Activated T-cell treated with anti-CD3 and anti-CD28 coated beads, Interleukin-2, amount 50 U/mL, for 24 hours (primary cell): ENCODE measurements around the gene LCORL.
A peak's percentile ranks its signal among the peaks of the same experiment; 100 is the strongest.
"Not testable (repeated sequence)": the region's sequence is repeated elsewhere in the genome, so short reads cannot be mapped to it uniquely, and the experiment has no call there.

Experiments
- DNase-seq: peaks from one replicate; pipeline ENCODE4 v3.0.0-alpha.2; 2020
- H3K27ac Mint-ChIP-seq: 2 replicates; pipeline ENCODE4 v1.8.0; 2020; ENCODE audit warnings: mild to moderate bottlenecking, mixed read lengths
- H3K27me3 Mint-ChIP-seq: 2 replicates; pipeline ENCODE4 v1.8.0; 2020; ENCODE audit warnings: mixed read lengths
- H3K36me3 Mint-ChIP-seq: 2 replicates; pipeline ENCODE4 v1.8.0; 2020; ENCODE audit warnings: low read depth, mixed read lengths
- H3K4me1 Mint-ChIP-seq: 2 replicates; pipeline ENCODE4 v1.8.0; 2020; ENCODE audit warnings: low read depth, mixed read lengths
- H3K4me3 Mint-ChIP-seq: 2 replicates; pipeline ENCODE4 v1.8.0; 2020; ENCODE audit warnings: mild to moderate bottlenecking, moderate library complexity, mixed read lengths
- H3K9me3 Mint-ChIP-seq: 2 replicates; pipeline ENCODE4 v1.8.0; 2020; ENCODE audit warnings: mixed read lengths

Gene LCORL

DNA sequence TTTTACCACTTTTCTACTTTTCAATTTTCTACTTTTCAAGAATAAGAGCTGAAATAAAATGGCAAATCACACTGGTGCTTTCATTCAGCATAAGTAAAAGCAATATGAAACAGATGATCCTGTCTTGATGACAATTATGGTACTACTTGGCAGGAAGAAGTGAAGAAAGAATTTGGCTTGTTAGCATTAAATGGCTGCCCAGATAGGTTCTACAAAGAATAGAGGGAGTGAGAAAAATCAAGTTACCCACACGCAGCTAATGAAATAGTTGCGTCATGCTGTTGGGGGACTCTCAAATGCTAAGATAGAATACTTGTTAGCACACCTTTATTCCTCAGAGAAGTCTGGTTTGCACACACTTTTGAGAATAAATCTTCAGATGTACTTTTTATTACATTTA, 12.5 kb upstream of the LCORL start:
- Mint-ChIP-seq H3K4me3 (no peak overlapping the region), H3K27me3 (peaks cover 53% of the 10 kb centered on the region), H3K4me1 (no peaks in the 10 kb centered on the region), H3K27ac (no peak overlapping the region), H3K9me3 (no peaks in the 10 kb centered on the region), H3K36me3 (no peaks in the 10 kb centered on the region)
- DNase-seq = no peak

DNA sequence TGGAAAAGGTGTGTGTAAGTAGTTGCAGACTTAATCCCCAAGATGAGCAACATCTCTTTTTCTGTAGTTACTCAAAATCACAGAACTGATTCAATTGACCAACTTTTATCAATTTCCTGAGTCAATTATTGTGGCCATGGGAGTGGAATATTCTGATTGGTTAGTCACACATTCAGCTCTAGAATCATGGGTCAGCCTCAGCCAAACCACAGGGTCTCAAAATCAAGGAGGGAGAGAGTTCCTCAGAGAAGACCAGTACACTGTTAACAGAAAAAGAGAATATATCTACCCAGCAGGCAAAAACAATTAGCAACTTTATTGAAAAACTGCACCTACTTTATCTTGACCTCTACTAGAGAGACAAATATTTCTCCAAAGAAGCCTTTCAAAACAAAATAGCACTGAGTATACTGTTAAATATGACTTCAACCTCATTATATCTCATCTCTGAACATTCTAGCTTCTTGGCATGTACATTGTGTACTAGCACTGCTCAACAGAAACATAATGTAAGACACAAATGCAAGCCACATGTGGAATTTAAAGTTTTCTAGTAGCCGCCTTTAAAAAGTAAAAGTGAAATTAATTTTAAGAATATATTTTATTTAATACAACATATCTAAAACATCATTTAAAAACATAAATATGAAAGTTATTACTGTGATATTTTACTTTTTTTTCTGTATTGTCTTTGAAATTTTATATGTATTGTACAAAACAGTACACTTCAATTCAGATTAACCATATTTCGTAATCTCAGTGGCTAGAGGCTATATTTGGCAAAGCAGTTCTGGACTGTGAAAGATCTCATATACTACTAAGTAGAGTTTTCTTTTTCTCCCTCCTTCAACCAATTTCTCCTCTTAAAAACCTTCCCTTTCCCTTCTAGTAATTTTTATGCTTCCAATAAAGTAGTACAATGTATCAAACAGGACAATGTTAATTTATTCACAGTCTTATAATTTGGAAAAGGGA, 11.8 kb upstream of the LCORL start:
- no peak overlapping the region for H3K27ac Mint-ChIP-seq
- DNase-seq = no peak
- H3K4me3 Mint-ChIP-seq = no peak overlapping the region
- no peaks in the 10 kb centered on the region for H3K4me1 Mint-ChIP-seq
- H3K36me3 Mint-ChIP-seq = no peaks in the 10 kb centered on the region
- H3K27me3 Mint-ChIP-seq = peaks cover 52% of the 10 kb centered on the region
- H3K9me3 Mint-ChIP-seq = no peaks in the 10 kb centered on the region

DNA sequence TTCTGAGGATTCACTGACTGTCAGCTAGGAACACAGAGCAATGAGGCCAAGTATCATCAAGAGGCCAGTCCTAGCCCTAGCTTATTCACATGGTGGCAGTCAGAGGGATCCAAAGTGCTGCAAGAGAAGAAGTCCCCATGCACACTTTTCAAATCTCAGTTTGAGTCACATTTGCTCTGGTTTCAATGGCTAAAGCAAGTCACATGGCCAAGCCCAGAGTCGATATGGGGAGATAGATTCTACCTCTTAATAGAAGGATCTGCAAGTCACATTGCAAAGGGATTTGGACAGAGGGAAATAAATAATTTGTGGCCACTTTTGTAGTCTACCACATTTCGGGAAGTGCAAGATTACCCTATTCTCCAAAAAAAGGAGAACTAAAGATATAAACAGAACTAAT, 3.7 kb upstream of the LCORL start:
- peaks cover 50% of the 10 kb centered on the region for H3K27me3 Mint-ChIP-seq
- H3K4me3 Mint-ChIP-seq = no peak overlapping the region
- H3K27ac Mint-ChIP-seq = no peak overlapping the region
- H3K9me3 Mint-ChIP-seq = no peaks in the 10 kb centered on the region
- peaks cover 10% of the 10 kb centered on the region for H3K4me1 Mint-ChIP-seq
- peaks cover 8% of the 10 kb centered on the region for H3K36me3 Mint-ChIP-seq
- DNase-seq = no peak

DNA sequence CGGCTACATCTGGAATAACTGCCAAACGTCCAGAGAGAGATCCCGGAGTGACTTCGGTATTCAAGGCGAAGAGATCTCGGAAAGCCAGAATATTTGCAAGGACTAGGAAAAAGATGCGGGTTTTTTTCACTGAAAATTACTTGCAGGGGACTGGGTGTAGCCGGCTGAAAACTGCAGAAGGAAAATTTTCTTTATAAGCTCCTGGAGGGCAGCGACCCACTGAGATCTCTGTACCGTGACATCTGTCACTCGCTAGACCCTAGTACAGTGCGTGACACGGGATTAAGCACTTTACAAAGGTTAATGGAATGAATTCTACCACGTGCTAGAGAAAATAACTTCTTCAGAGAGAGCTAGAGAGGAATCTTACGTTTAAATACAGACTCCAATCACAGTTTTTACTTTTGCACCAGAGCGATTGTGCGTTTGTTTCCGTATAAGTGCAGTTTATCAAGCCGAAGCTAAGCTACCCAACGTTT, 1.1 kb upstream of the LCORL start:
- H3K9me3 Mint-ChIP-seq = no peaks in the 10 kb centered on the region
- H3K36me3 Mint-ChIP-seq = peaks cover 8% of the 10 kb centered on the region
- no peak for DNase-seq
- H3K4me3 Mint-ChIP-seq = peak overlapping the region; percentile 84
- H3K4me1 Mint-ChIP-seq = peaks cover 18% of the 10 kb centered on the region
- H3K27me3 Mint-ChIP-seq = peaks cover 41% of the 10 kb centered on the region
- peak overlapping the region; percentile 84 for H3K27ac Mint-ChIP-seq

- peak overlapping the region; percentile 84 for H3K27ac Mint-ChIP-seq
- DNase-seq = no peak
- peak overlapping the region; percentile 84 for H3K4me3 Mint-ChIP-seq
- H3K4me1 Mint-ChIP-seq = peaks cover 21% of the 10 kb centered on the region
- H3K9me3 Mint-ChIP-seq = no peaks in the 10 kb centered on the region
- H3K36me3 Mint-ChIP-seq = peaks cover 8% of the 10 kb centered on the region
- H3K27me3 Mint-ChIP-seq = peaks cover 37% of the 10 kb centered on the region
These were observed 160 bp downstream of the LCORL start for GRCh38 chr4:18021470-18021719.

DNA sequence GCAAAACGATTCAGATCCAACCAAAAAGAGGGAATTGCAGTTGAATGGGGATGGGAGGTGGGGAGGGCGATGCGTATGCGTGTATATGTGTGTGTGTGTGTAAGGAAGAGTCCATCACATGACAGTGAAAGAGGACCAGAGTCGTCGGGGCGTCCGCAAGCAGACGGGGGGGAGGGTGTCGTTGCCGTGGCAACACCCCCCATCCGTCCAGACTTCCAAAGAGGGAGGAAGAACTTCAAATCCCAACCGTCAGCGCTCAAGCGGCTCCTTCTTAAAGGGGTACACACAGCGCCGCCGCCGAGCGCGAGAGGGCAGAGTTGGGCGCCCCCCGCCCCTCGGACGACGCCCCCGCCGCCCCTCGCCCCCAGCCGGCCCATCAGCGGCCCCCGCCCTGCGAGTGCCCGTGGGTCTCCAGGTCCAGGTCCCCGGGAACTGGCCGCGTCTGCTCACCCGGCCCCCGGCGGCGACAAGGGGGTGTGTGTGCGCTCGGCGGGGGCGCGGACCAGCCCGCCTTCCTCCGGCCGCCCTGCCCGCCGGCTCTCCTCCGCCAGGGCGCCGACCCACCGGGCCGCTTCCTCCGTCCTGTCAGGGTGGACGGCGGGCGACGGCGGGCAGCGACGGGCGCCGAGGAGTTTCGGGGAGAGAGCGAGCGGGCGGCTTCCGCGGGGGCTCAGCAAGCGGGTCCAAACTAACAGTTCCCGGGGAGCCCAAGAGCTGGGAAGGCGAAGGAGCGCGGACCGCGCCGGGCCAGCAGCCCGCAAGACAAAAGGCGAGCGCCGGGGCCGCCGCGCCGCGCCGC, 685 bp downstream of the LCORL start:
- peak; percentile 60 for DNase-seq
- Mint-ChIP-seq H3K4me1 (peaks cover 23% of the 10 kb centered on the region), H3K27me3 (peaks cover 35% of the 10 kb centered on the region), H3K4me3 (peak overlapping the region; percentile 88), H3K9me3 (no peaks in the 10 kb centered on the region), H3K36me3 (peaks cover 8% of the 10 kb centered on the region), H3K27ac (peak overlapping the region; percentile 86)

GRCh38 chr4:18020145-18020670, 1.3 kb downstream of the LCORL start:
- peaks cover 27% of the 10 kb centered on the region for H3K4me1 Mint-ChIP-seq
- peaks cover 8% of the 10 kb centered on the region for H3K36me3 Mint-ChIP-seq
- peak overlapping the region; percentile 86 for H3K27ac Mint-ChIP-seq
- peak; percentile 37 for DNase-seq
- H3K9me3 Mint-ChIP-seq = no peaks in the 10 kb centered on the region
- peaks cover 32% of the 10 kb centered on the region for H3K27me3 Mint-ChIP-seq
- H3K4me3 Mint-ChIP-seq = peak overlapping the region; percentile 88

DNA sequence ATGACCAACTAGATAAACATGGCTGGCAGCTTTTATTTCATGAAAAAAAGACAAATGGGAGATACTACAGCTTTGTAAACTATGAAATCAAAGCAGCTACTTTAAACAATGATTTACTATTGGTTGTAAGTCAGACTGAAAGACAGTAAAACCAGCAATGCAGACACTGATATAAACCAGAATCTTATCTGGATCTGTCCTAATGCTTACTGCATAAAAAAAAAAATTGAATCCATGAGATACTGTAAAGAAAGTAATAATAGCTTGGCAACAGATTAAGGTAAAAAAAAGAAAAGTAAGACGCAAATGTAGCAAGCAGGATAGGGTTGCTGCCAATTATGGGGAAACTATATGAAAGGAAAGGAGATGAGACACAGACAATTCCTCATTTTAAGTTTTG, 7.3 kb downstream of the LCORL start:
- Mint-ChIP-seq H3K4me3 (no peak overlapping the region), H3K27ac (no peak overlapping the region), H3K36me3 (no peaks in the 10 kb centered on the region), H3K9me3 (no peaks in the 10 kb centered on the region), H3K27me3 (no peaks in the 10 kb centered on the region), H3K4me1 (peaks cover 32% of the 10 kb centered on the region)
- no peak for DNase-seq

- H3K27me3 Mint-ChIP-seq = no peaks in the 10 kb centered on the region
- H3K9me3 Mint-ChIP-seq = no peaks in the 10 kb centered on the region
- peaks cover 38% of the 10 kb centered on the region for H3K4me1 Mint-ChIP-seq
- H3K27ac Mint-ChIP-seq = no peak overlapping the region
- no peaks in the 10 kb centered on the region for H3K36me3 Mint-ChIP-seq
- H3K4me3 Mint-ChIP-seq = no peak overlapping the region
- no peak for DNase-seq
These were observed 8.6 kb downstream of the LCORL start for GRCh38 chr4:18012807-18013462.

DNA sequence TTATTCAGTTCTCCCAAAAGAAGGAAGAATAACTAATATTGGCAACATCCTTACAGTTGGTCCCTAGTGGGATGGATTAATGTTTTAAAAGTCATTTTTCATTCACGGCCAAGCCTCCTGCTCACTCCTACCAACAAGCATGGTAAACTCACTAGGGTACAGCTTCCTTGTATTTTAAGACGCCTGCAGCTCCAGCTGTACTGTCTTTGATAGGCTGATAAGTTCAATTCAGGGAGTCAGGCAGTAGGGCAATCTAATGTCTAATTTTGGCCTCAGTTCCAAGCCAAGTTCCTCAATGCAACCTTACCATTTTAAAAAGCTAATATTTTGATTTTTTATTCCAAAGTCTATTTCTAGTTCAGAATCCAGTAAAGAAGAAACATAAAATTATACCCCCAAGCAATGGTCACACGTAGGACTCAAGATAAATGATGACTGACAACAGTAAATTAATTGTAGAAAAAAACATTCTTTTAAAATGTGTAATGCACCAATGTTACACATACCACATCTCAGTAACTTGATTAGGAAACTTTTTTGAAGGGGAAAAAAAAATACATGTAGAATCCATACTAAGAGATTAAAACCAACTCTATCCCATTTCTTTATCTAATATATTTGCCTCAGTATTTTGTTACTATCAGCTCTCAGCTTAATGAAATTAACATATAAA, 9.3 kb downstream of the LCORL start:
- H3K4me1 Mint-ChIP-seq = peaks cover 42% of the 10 kb centered on the region
- no peaks in the 10 kb centered on the region for H3K36me3 Mint-ChIP-seq
- no peak overlapping the region for H3K4me3 Mint-ChIP-seq
- no peak for DNase-seq
- no peak overlapping the region for H3K27ac Mint-ChIP-seq
- H3K9me3 Mint-ChIP-seq = no peaks in the 10 kb centered on the region
- H3K27me3 Mint-ChIP-seq = no peaks in the 10 kb centered on the region

DNA sequence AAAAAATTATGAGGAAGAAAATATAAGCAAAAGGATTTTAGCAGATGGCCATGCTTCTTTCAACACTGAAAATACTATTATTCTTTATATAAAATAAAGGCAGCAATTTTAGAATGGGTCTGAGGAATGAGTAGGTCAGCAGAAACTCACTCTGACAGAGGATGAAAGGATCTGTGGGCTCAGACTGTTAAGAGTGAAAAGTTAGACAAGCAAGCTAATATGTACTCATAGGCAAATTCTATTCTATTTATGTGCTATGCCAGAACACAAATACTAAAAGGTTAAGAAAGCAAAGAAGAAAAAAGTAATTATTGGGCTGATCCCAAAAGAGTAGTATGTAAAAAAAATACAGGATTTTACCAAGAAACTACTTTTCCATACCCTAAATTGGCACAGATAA, 13.9 kb downstream of the LCORL start:
- Mint-ChIP-seq H3K27me3 (no peaks in the 10 kb centered on the region), H3K27ac (no peak overlapping the region), H3K9me3 (peaks cover 10% of the 10 kb centered on the region), H3K36me3 (peaks cover 23% of the 10 kb centered on the region), H3K4me3 (no peak overlapping the region), H3K4me1 (peaks cover 48% of the 10 kb centered on the region)
- DNase-seq = no peak

DNA sequence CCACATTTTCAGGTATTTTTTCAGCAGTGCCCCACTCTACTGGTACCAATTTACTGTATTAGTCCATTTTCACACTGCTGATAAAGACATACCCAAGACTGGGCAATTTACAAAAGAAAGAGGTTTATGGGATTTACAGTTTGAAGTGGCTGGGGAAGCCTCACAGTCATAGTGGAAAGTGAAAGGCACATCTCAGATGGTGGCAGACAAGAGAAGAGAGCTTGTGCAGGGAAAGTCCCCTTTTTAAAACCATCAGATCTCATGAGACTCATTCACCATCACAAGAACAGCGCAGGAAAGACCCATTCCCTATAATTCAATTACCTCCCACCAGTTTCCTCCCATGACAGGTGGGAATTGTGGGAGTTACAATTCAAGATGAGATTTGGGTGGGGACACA, 15.1 kb downstream of the LCORL start:
- Mint-ChIP-seq H3K4me1 (peaks cover 41% of the 10 kb centered on the region), H3K36me3 (peaks cover 23% of the 10 kb centered on the region)
- H3K4me3 Mint-ChIP-seq, H3K9me3 Mint-ChIP-seq, DNase-seq, H3K27me3 Mint-ChIP-seq, H3K27ac Mint-ChIP-seq: not testable (repeated sequence)

DNA sequence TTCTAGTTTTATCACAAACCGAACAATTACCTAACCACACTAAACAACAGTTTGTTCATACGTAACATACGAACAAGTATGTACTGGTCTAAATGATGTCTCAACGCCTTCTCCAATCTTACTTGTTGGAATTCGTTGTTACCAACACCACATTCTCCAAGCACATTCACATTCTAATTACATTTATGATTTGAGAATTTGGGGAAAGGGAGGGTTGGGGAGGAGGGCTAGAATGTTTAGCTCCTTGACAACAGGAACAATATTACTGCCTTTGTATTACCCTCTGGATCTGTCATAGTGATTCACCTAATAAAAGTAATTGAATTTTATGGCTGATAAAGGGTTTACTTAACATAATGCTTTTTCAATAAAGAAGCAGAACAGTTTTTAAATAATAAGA, 24.4 kb downstream of the LCORL start:
- H3K36me3 Mint-ChIP-seq = peaks cover 2% of the 10 kb centered on the region

GRCh38 chr4:17995165-17995564, 26.4 kb downstream of the LCORL start:
- H3K4me1 Mint-ChIP-seq = peaks cover 7% of the 10 kb centered on the region
- H3K36me3 Mint-ChIP-seq = peaks cover 10% of the 10 kb centered on the region
- H3K27ac Mint-ChIP-seq = no peak overlapping the region
- H3K9me3 Mint-ChIP-seq = no peaks in the 10 kb centered on the region
- no peak overlapping the region for H3K4me3 Mint-ChIP-seq
- no peak for DNase-seq
- H3K27me3 Mint-ChIP-seq = no peaks in the 10 kb centered on the region

More for the DNA sequence above, 24.4 kb downstream of the LCORL start:
- Mint-ChIP-seq H3K27ac (no peak overlapping the region), H3K27me3 (no peaks in the 10 kb centered on the region), H3K4me3 (no peak overlapping the region), H3K9me3 (no peaks in the 10 kb centered on the region), H3K4me1 (peaks cover 11% of the 10 kb centered on the region)
- DNase-seq = no peak
